H1 (cell line): ENCODE data around the gene TLNRD1. TPM values are rescaled to one million over a fixed set of nuclear protein-coding genes. Genes with fewer than 3 reads are reported as not detected.

Source experiments
- CTCF ChIA-PET: fragments of 300-600 bp; sonication (Branson Sonifier 250); formaldehyde crosslinking; loops from one replicate; lab custom pipeline; 2021; ENCODE audit not compliant: partially characterized antibody; lab: Charles Lee
- POLR2A ChIA-PET: fragments of 300-600 bp; sonication (Branson Sonifier 250); formaldehyde crosslinking; loops from one replicate; lab custom pipeline; 2021; ENCODE audit warnings: inconsistent platforms; ENCODE audit not compliant: partially characterized antibody; lab: Charles Lee
- DNase-seq, 2 experiments: peaks; one replicate each; pipeline versions ENCODE4 v3.0.0 to v3.0.0-alpha.2; 2010 to 2022; ENCODE audit warnings: low spot score in 2 of 2, low read depth in 1 of 2, mixed read lengths in 1 of 2
- FAIRE-seq: peaks from 2 replicates; lab custom pipeline; 2011; peaks lifted over from hg19 to GRCh38; lab: Jason Lieb, UNC
- H2AFZ ChIP-seq: 2 replicates; pipeline ENCODE4 v1.8.1; 2012; ENCODE audit warnings: low read length, inconsistent platforms
- H2AK5ac ChIP-seq: 2 replicates; pipeline ENCODE4 v1.6.1; 2013; ENCODE audit warnings: low read depth, low read length
- H2BK120ac ChIP-seq: replicated peaks from 2 replicates; pipeline ENCODE3; 2013; ENCODE audit warnings: low read depth, low read length, inconsistent platforms
- H2BK12ac ChIP-seq: 2 replicates; pipeline ENCODE4 v1.6.1; 2013; ENCODE audit warnings: low read depth, low read length
- H2BK15ac ChIP-seq: 2 replicates; pipeline ENCODE4 v1.6.1; 2013; ENCODE audit warnings: low read length
- H2BK20ac ChIP-seq: 2 replicates; pipeline ENCODE4 v1.6.1; 2013; ENCODE audit warnings: low read length
- H2BK5ac ChIP-seq: 2 replicates; pipeline ENCODE4 v1.6.1; 2013; ENCODE audit warnings: low read depth, low read length
- H3K14ac ChIP-seq: 2 replicates; pipeline ENCODE4 v1.6.1; 2013; ENCODE audit warnings: inconsistent platforms; ENCODE audit not compliant: insufficient read length
- H3K18ac ChIP-seq: 2 replicates; pipeline ENCODE4 v1.6.1; 2013; ENCODE audit warnings: low read length; ENCODE audit errors: extremely low read depth
- H3K23ac ChIP-seq: 2 replicates; pipeline ENCODE4 v1.6.1; 2013; ENCODE audit warnings: inconsistent platforms; ENCODE audit not compliant: insufficient read length
- H3K23me2 ChIP-seq: 2 replicates; pipeline ENCODE4 v1.6.1; 2013; ENCODE audit warnings: low read depth, low read length
- H3K27ac ChIP-seq: 2 replicates; pipeline ENCODE4 v1.6.1; 2011; ENCODE audit warnings: low read depth, low read length, inconsistent platforms
- H3K27me3 ChIP-seq, 4 experiments: replicated peaks in 1 of 4; 1 replicate in 1 of 4; 2 replicates in 3 of 4; pipeline versions ENCODE4 v1.6.1 to v1.8.1; 2011 to 2013; ENCODE audit warnings: low read length in 3 of 4, mild to moderate bottlenecking in 3 of 4, inconsistent platforms in 2 of 4, mixed read lengths in 2 of 4, moderate library complexity in 1 of 4; ENCODE audit not compliant: control insufficient read depth in 3 of 4, insufficient read depth in 3 of 4; ENCODE audit errors: extremely low read depth in 1 of 4
- H3K36me3 ChIP-seq, 4 experiments: 2 replicates each; pipeline versions ENCODE4 v1.6.1 to v1.8.1; 2011 to 2013; ENCODE audit warnings: mild to moderate bottlenecking in 4 of 4, low read length in 3 of 4, moderate library complexity in 2 of 4, control low read depth in 1 of 4, inconsistent platforms in 1 of 4; ENCODE audit not compliant: insufficient read depth in 4 of 4, control insufficient read depth in 2 of 4
- H3K4ac ChIP-seq: replicated peaks from 2 replicates; pipeline ENCODE3; 2013; ENCODE audit warnings: low read length, low read depth, mixed read lengths, inconsistent platforms; ENCODE audit not compliant: insufficient read length
- H3K4me1 ChIP-seq, 4 experiments: replicated peaks in 1 of 4; 1 replicate in 1 of 4; 2 replicates in 3 of 4; pipeline versions ENCODE4 v1.6.1 to v1.8.1; 2011 to 2013; ENCODE audit warnings: low read length in 3 of 4, inconsistent platforms in 2 of 4, mixed read lengths in 1 of 4; ENCODE audit not compliant: insufficient read depth in 4 of 4, control insufficient read depth in 3 of 4
- H3K4me2 ChIP-seq, 2 experiments: 2 replicates each; pipeline versions ENCODE4 v1.6.1 to v1.8.1; 2011 to 2013; ENCODE audit warnings: low read depth in 2 of 2, low read length in 2 of 2, control low read depth in 1 of 2, inconsistent platforms in 1 of 2, mild to moderate bottlenecking in 1 of 2; ENCODE audit not compliant: insufficient read depth in 1 of 2
- H3K4me3 ChIP-seq, 4 experiments: fragments of 200-600, 300-600 bp in 1 of 4; sonication (generic), shearing (Covaris generic), sonication (Bioruptor Twin) in 1 of 4; 2 replicates each; pipeline versions ENCODE4 v1.5.1 to v1.8.1; 2011 to 2016; ENCODE audit warnings: low read length in 4 of 4, low read depth in 3 of 4, control low read depth in 2 of 4, inconsistent platforms in 2 of 4, mild to moderate bottlenecking in 2 of 4, mixed read lengths in 1 of 4, moderate library complexity in 1 of 4; ENCODE audit not compliant: insufficient read depth in 2 of 4; ENCODE audit errors: extremely low read depth in 1 of 4
- H3K56ac ChIP-seq: replicated peaks from 2 replicates; pipeline ENCODE3; 2013; ENCODE audit warnings: low read depth, mild to moderate bottlenecking, mixed read lengths, low read length, inconsistent platforms; ENCODE audit not compliant: insufficient read length
- H3K79me1 ChIP-seq: 2 replicates; pipeline ENCODE4 v1.6.1; 2013; ENCODE audit warnings: low read depth, low read length, control low read depth
- H3K79me2 ChIP-seq, 2 experiments: 2 replicates each; pipeline versions ENCODE4 v1.6.1 to v1.8.1; 2012 to 2013; ENCODE audit warnings: low read length in 2 of 2, mild to moderate bottlenecking in 2 of 2, inconsistent platforms in 1 of 2; ENCODE audit not compliant: insufficient read depth in 2 of 2, control insufficient read depth in 1 of 2
- H3K9ac ChIP-seq, 4 experiments: replicated peaks in 1 of 4; 1 replicate in 1 of 4; 2 replicates in 3 of 4; pipeline versions ENCODE4 v1.6.1 to v1.8.1; 2011 to 2013; ENCODE audit warnings: low read depth in 3 of 4, low read length in 3 of 4, control low read depth in 2 of 4, mild to moderate bottlenecking in 2 of 4, moderate library complexity in 2 of 4, inconsistent platforms in 1 of 4; ENCODE audit errors: extremely low read depth in 1 of 4
- H3K9me3 ChIP-seq, 2 experiments: 2 replicates each; pipeline versions ENCODE4 v1.6.1 to v1.8.1; 2012 to 2013; ENCODE audit warnings: mild to moderate bottlenecking in 2 of 2, moderate library complexity in 2 of 2, control low read depth in 1 of 2, inconsistent platforms in 1 of 2, low read depth in 1 of 2, low read length in 1 of 2, mixed read lengths in 1 of 2; ENCODE audit not compliant: insufficient read depth in 2 of 2
- H4K20me1 ChIP-seq, 2 experiments: replicated peaks in 1 of 2; 2 replicates each; pipeline versions ENCODE3 to v1.8.1; 2011 to 2013; ENCODE audit warnings: inconsistent platforms in 2 of 2, low read length in 2 of 2, mild to moderate bottlenecking in 1 of 2; ENCODE audit not compliant: insufficient read depth in 2 of 2, control insufficient read depth in 1 of 2
- H4K5ac ChIP-seq: 2 replicates; pipeline ENCODE4 v1.6.1; 2013; ENCODE audit warnings: low read length, low read depth, mixed read lengths, inconsistent platforms; ENCODE audit not compliant: insufficient read length
- H4K8ac ChIP-seq: 2 replicates; pipeline ENCODE4 v1.8.0; 2013; ENCODE audit warnings: mild to moderate bottlenecking, moderate library complexity, low read length, inconsistent platforms; ENCODE audit not compliant: insufficient read depth; ENCODE audit errors: extremely low read depth
- H4K91ac ChIP-seq: replicated peaks from 2 replicates; pipeline ENCODE3; 2013; ENCODE audit warnings: low read length, mixed read lengths, inconsistent platforms; ENCODE audit not compliant: insufficient read length
- CBX8 ChIP-seq: fragments of 300-800, 300-1000 bp; sonication (generic); IDR thresholded peaks from 2 replicates; pipeline ENCODE4 v1.7.1; 2016; ENCODE audit warnings: low read depth, low read length, borderline replicate concordance
- CHD2 ChIP-seq: IDR thresholded peaks from 2 replicates; pipeline ENCODE4 v1.6.1; 2012; ENCODE audit warnings: low read length, improper control_type of control experiment
- GTF2F1 ChIP-seq: IDR thresholded peaks from 2 replicates; pipeline ENCODE4 v1.6.1; 2012; ENCODE audit warnings: low read depth, low read length, improper control_type of control experiment, borderline replicate concordance
- KDM4A ChIP-seq: IDR thresholded peaks from one replicate; pipeline ENCODE4 v1.7.1; 2012; ENCODE audit warnings: low read depth, mild to moderate bottlenecking, moderate library complexity, low read length, inconsistent platforms; ENCODE audit not compliant: severe bottlenecking
- MAFK ChIP-seq: IDR thresholded peaks from 2 replicates; pipeline ENCODE4 v1.6.1; 2012; ENCODE audit warnings: low read depth, mild to moderate bottlenecking, improper control_type of control experiment, low read length
- RBBP5 ChIP-seq: IDR thresholded peaks from 2 replicates; pipeline ENCODE4 v1.7.1; 2012; ENCODE audit warnings: low read depth, mild to moderate bottlenecking, inconsistent platforms, low read length, moderate library complexity, borderline replicate concordance
- RXRA ChIP-seq: IDR thresholded peaks from 2 replicates; pipeline ENCODE4 v1.6.1; 2011; ENCODE audit warnings: low read depth, mild to moderate bottlenecking, low read length, moderate library complexity; ENCODE audit not compliant: insufficient read depth
- SUZ12 ChIP-seq: fragments of 200-600 bp; sonication (generic); IDR thresholded peaks from 2 replicates; pipeline ENCODE4 v1.6.1; 2012; ENCODE audit warnings: mild to moderate bottlenecking, inconsistent platforms, low read length, moderate library complexity, mixed read lengths
- YY1 ChIP-seq: IDR thresholded peaks from 2 replicates; pipeline ENCODE4 v1.6.1; 2011; ENCODE audit warnings: low read depth, mild to moderate bottlenecking, low read length
- ZNF274 ChIP-seq: IDR thresholded peaks from 2 replicates; pipeline ENCODE4 v1.7.0; 2012; ENCODE audit warnings: low read length, borderline replicate concordance; ENCODE audit errors: extremely low read depth
- WGBS, 2 experiments: shearing (Covaris generic) in 1 of 2; methylation state at CpG; one replicate each; pipeline versions ENCODE4 v1.1.6 to v1.1.7; 2013 to 2015; ENCODE audit warnings: low lambda C conversion rate in 2 of 2, mixed read lengths in 2 of 2, inconsistent platforms in 1 of 2, low coverage in 1 of 2, missing lambda C conversion rate in 1 of 2; ENCODE audit not compliant: insufficient replicate concordance in 2 of 2, insufficient coverage in 1 of 2, insufficient read length in 1 of 2; ENCODE audit errors: extremely low coverage in 1 of 2, missing lambda C conversion rate in 1 of 2; 5-methylcytosine and 5-hydroxymethylcytosine counted together
- polyA plus RNA-seq, 7 experiments: library from polyadenylated mRNA; depleted of rRNA in 3 of 7; stranded (reverse) in 5 of 7; unstranded in 2 of 7; fragments of >200 nt in 5 of 7; fragments of 200-250 nt in 2 of 7; gene quantifications; 1 replicate in 5 of 7; 2 replicates in 1 of 7; 4 replicates in 1 of 7; pipeline versions ENCODE4 v1.2.1 to v1.2.3, GENCODE V29; 2011 to 2013; ENCODE audit warnings: missing spikeins in 2 of 7, mixed read lengths in 2 of 7
- total RNA-seq: library from RNA; stranded (reverse); fragmentation: NEBNext Ultra II Directional; extraction: Animal tissue kit (Norgen Biotek cat#: 25700); gene quantifications from 2 replicates; pipeline ENCODE4 v1.2.1, GENCODE V29; 2021
- TF ChIP-seq, protein P1 (sequence below), 3 experiments: IDR thresholded peaks; 1 replicate in 2 of 3; 2 replicates in 1 of 3; pipeline versions ENCODE4 v1.5.1 to v1.6.1; 2011; ENCODE audit warnings: low read length in 3 of 3, mild to moderate bottlenecking in 3 of 3, inconsistent platforms in 2 of 3, low read depth in 1 of 3, moderate library complexity in 1 of 3; ENCODE audit not compliant: insufficient read depth in 1 of 3; ENCODE audit errors: control extremely low read depth in 1 of 3

The TLNRD1 gene
- total and polyA plus RNA-seq, 2 of the 8 experiments (the other 6 are each of a cell fraction or from before 2014, with no cell fraction given), result 12.2 to 20.5 TPM

DNA sequence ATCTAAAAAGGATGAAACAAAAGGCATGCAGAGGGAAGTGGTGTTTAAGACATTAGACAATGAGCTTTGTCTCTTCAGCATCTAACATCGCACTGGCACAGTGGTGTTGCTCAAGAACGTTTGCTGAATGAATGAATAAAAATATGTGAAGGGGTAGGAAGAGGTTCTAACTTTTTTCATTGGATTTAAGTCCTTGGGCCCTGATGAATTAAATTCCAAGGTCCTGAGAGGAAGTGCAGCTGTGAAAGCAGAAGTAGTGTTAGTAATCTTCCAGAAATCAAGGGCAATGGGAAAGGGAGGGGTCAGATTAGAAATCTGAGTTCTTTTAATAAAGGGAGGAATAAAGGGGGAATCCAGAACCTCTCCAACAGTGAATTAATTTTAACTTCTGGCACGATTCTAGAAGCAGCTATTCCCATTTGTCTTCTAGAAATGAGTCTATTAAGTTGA, 29.6 kb downstream of the TLNRD1 start:
- no peak overlapping the region for H4K8ac ChIP-seq
- no peak overlapping the region for H2AFZ ChIP-seq
- H3K4me2 ChIP-seq, result no peak overlapping the region
- no peak overlapping the region for H3K27ac ChIP-seq
- no peak overlapping the region for H3K9ac ChIP-seq
- no peak overlapping the region for H3K4ac ChIP-seq
- H3K23me2 ChIP-seq, result no peaks in the 10 kb centered on the region
- no peak overlapping the region for H3K14ac ChIP-seq
- H2BK120ac ChIP-seq, result no peak overlapping the region
- H3K23ac ChIP-seq, result no peak overlapping the region
- no peak overlapping the region for H2BK5ac ChIP-seq
- no peaks in the 10 kb centered on the region for H3K36me3 ChIP-seq
- no peak overlapping the region for H2AK5ac ChIP-seq
- H4K5ac ChIP-seq, result no peak overlapping the region
- CTCF ChIA-PET, result interaction anchor here (0.9 to 1.5 kb wide), 4 partner anchors 9 to 78 kb away, joined by 3 to 4 read pairs (median 4); no protein-coding TSS in a partner anchor
- no peak for DNase-seq
- no peak overlapping the region for H3K56ac ChIP-seq
- H4K20me1 ChIP-seq, result no peaks in the 10 kb centered on the region
- POLR2A ChIA-PET, result interaction anchor here (0.8 kb wide), 1 partner anchor 28 kb away, joined by 3 read pairs; no protein-coding TSS in a partner anchor
- H2BK12ac ChIP-seq, result no peak overlapping the region
- no peak overlapping the region for H3K4me3 ChIP-seq
- no peak overlapping the region for H2BK20ac ChIP-seq
- FAIRE-seq, result no peak
- H2BK15ac ChIP-seq, result no peak overlapping the region
- no peaks in the 10 kb centered on the region for H3K79me2 ChIP-seq
- 0 out of 7 replicates have a peak, but pooled peaks cover 0 to 3% (median 0%) of the 10 kb centered on the region in 4 experiments for H3K4me1 ChIP-seq
- H4K91ac ChIP-seq, result no peak overlapping the region
- no peaks in the 10 kb centered on the region for H3K27me3 ChIP-seq
- WGBS, 2 experiments, result 85% methylated on average over 3 of the region's 3 CpGs; no CpG with 5 or more reads in 1 of the 2 experiments
- peaks cover 6 to 7% of the 10 kb centered on the region in 2 experiments for H3K9me3 ChIP-seq
- H3K18ac ChIP-seq, result no peak overlapping the region
- no peaks in the 10 kb centered on the region for H3K79me1 ChIP-seq
- TF ChIP-seq YY1 (no peak), CBX8 (no peak), GTF2F1 (no peak), CHD2 (no peak), MAFK (no peak), ZNF274 (no peak), SUZ12 (no peak), KDM4A (no peak), RBBP5 (no peak), RXRA (no peak)
- TF ChIP-seq, protein P1, sequence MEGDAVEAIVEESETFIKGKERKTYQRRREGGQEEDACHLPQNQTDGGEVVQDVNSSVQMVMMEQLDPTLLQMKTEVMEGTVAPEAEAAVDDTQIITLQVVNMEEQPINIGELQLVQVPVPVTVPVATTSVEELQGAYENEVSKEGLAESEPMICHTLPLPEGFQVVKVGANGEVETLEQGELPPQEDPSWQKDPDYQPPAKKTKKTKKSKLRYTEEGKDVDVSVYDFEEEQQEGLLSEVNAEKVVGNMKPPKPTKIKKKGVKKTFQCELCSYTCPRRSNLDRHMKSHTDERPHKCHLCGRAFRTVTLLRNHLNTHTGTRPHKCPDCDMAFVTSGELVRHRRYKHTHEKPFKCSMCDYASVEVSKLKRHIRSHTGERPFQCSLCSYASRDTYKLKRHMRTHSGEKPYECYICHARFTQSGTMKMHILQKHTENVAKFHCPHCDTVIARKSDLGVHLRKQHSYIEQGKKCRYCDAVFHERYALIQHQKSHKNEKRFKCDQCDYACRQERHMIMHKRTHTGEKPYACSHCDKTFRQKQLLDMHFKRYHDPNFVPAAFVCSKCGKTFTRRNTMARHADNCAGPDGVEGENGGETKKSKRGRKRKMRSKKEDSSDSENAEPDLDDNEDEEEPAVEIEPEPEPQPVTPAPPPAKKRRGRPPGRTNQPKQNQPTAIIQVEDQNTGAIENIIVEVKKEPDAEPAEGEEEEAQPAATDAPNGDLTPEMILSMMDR (IDR thresholded peaks at IDR 0.05; ENCODE audit: control extremely low read depth in 1 of 3, insufficient read depth in 1 of 3, low read depth in 1 of 3, low read length in 3 of 3), result no peak
